H1 (cell line): Measurements from ENCODE around the gene MYL7. TPM values are rescaled to one million over a fixed set of nuclear protein-coding genes. Genes with fewer than 3 reads are reported as not detected.

Source experiments
- CTCF ChIA-PET: fragments of 300-600 bp; sonication (Branson Sonifier 250); formaldehyde crosslinking; loops from one replicate; lab custom pipeline; 2021; ENCODE audit not compliant: partially characterized antibody; lab: Charles Lee
- POLR2A ChIA-PET: fragments of 300-600 bp; sonication (Branson Sonifier 250); formaldehyde crosslinking; loops from one replicate; lab custom pipeline; 2021; ENCODE audit warnings: inconsistent platforms; ENCODE audit not compliant: partially characterized antibody; lab: Charles Lee
- DNase-seq, 2 experiments: peaks; one replicate each; pipeline versions ENCODE4 v3.0.0 to v3.0.0-alpha.2; 2010 to 2022; ENCODE audit warnings: low spot score in 2 of 2, low read depth in 1 of 2, mixed read lengths in 1 of 2
- FAIRE-seq: peaks from 2 replicates; lab custom pipeline; 2011; peaks lifted over from hg19 to GRCh38; lab: Jason Lieb, UNC
- H2AFZ ChIP-seq: 2 replicates; pipeline ENCODE4 v1.8.1; 2012; ENCODE audit warnings: low read length, inconsistent platforms
- H2AK5ac ChIP-seq: 2 replicates; pipeline ENCODE4 v1.6.1; 2013; ENCODE audit warnings: low read depth, low read length
- H2BK120ac ChIP-seq: replicated peaks from 2 replicates; pipeline ENCODE3; 2013; ENCODE audit warnings: low read depth, low read length, inconsistent platforms
- H2BK12ac ChIP-seq: 2 replicates; pipeline ENCODE4 v1.6.1; 2013; ENCODE audit warnings: low read depth, low read length
- H2BK15ac ChIP-seq: 2 replicates; pipeline ENCODE4 v1.6.1; 2013; ENCODE audit warnings: low read length
- H2BK20ac ChIP-seq: 2 replicates; pipeline ENCODE4 v1.6.1; 2013; ENCODE audit warnings: low read length
- H2BK5ac ChIP-seq: 2 replicates; pipeline ENCODE4 v1.6.1; 2013; ENCODE audit warnings: low read depth, low read length
- H3K14ac ChIP-seq: 2 replicates; pipeline ENCODE4 v1.6.1; 2013; ENCODE audit warnings: inconsistent platforms; ENCODE audit not compliant: insufficient read length
- H3K18ac ChIP-seq: 2 replicates; pipeline ENCODE4 v1.6.1; 2013; ENCODE audit warnings: low read length; ENCODE audit errors: extremely low read depth
- H3K23ac ChIP-seq: 2 replicates; pipeline ENCODE4 v1.6.1; 2013; ENCODE audit warnings: inconsistent platforms; ENCODE audit not compliant: insufficient read length
- H3K23me2 ChIP-seq: 2 replicates; pipeline ENCODE4 v1.6.1; 2013; ENCODE audit warnings: low read depth, low read length
- H3K27ac ChIP-seq: 2 replicates; pipeline ENCODE4 v1.6.1; 2011; ENCODE audit warnings: low read depth, low read length, inconsistent platforms
- H3K27me3 ChIP-seq, 4 experiments: replicated peaks in 1 of 4; 1 replicate in 1 of 4; 2 replicates in 3 of 4; pipeline versions ENCODE4 v1.6.1 to v1.8.1; 2011 to 2013; ENCODE audit warnings: low read length in 3 of 4, mild to moderate bottlenecking in 3 of 4, inconsistent platforms in 2 of 4, mixed read lengths in 2 of 4, moderate library complexity in 1 of 4; ENCODE audit not compliant: control insufficient read depth in 3 of 4, insufficient read depth in 3 of 4; ENCODE audit errors: extremely low read depth in 1 of 4
- H3K36me3 ChIP-seq, 4 experiments: 2 replicates each; pipeline versions ENCODE4 v1.6.1 to v1.8.1; 2011 to 2013; ENCODE audit warnings: mild to moderate bottlenecking in 4 of 4, low read length in 3 of 4, moderate library complexity in 2 of 4, control low read depth in 1 of 4, inconsistent platforms in 1 of 4; ENCODE audit not compliant: insufficient read depth in 4 of 4, control insufficient read depth in 2 of 4
- H3K4ac ChIP-seq: replicated peaks from 2 replicates; pipeline ENCODE3; 2013; ENCODE audit warnings: low read length, low read depth, mixed read lengths, inconsistent platforms; ENCODE audit not compliant: insufficient read length
- H3K4me1 ChIP-seq, 4 experiments: replicated peaks in 1 of 4; 1 replicate in 1 of 4; 2 replicates in 3 of 4; pipeline versions ENCODE4 v1.6.1 to v1.8.1; 2011 to 2013; ENCODE audit warnings: low read length in 3 of 4, inconsistent platforms in 2 of 4, mixed read lengths in 1 of 4; ENCODE audit not compliant: insufficient read depth in 4 of 4, control insufficient read depth in 3 of 4
- H3K4me2 ChIP-seq, 2 experiments: 2 replicates each; pipeline versions ENCODE4 v1.6.1 to v1.8.1; 2011 to 2013; ENCODE audit warnings: low read depth in 2 of 2, low read length in 2 of 2, control low read depth in 1 of 2, inconsistent platforms in 1 of 2, mild to moderate bottlenecking in 1 of 2; ENCODE audit not compliant: insufficient read depth in 1 of 2
- H3K4me3 ChIP-seq, 4 experiments: fragments of 200-600, 300-600 bp in 1 of 4; sonication (generic), shearing (Covaris generic), sonication (Bioruptor Twin) in 1 of 4; 2 replicates each; pipeline versions ENCODE4 v1.5.1 to v1.8.1; 2011 to 2016; ENCODE audit warnings: low read length in 4 of 4, low read depth in 3 of 4, control low read depth in 2 of 4, inconsistent platforms in 2 of 4, mild to moderate bottlenecking in 2 of 4, mixed read lengths in 1 of 4, moderate library complexity in 1 of 4; ENCODE audit not compliant: insufficient read depth in 2 of 4; ENCODE audit errors: extremely low read depth in 1 of 4
- H3K56ac ChIP-seq: replicated peaks from 2 replicates; pipeline ENCODE3; 2013; ENCODE audit warnings: low read depth, mild to moderate bottlenecking, mixed read lengths, low read length, inconsistent platforms; ENCODE audit not compliant: insufficient read length
- H3K79me1 ChIP-seq: 2 replicates; pipeline ENCODE4 v1.6.1; 2013; ENCODE audit warnings: low read depth, low read length, control low read depth
- H3K79me2 ChIP-seq, 2 experiments: 2 replicates each; pipeline versions ENCODE4 v1.6.1 to v1.8.1; 2012 to 2013; ENCODE audit warnings: low read length in 2 of 2, mild to moderate bottlenecking in 2 of 2, inconsistent platforms in 1 of 2; ENCODE audit not compliant: insufficient read depth in 2 of 2, control insufficient read depth in 1 of 2
- H3K9ac ChIP-seq, 4 experiments: replicated peaks in 1 of 4; 1 replicate in 1 of 4; 2 replicates in 3 of 4; pipeline versions ENCODE4 v1.6.1 to v1.8.1; 2011 to 2013; ENCODE audit warnings: low read depth in 3 of 4, low read length in 3 of 4, control low read depth in 2 of 4, mild to moderate bottlenecking in 2 of 4, moderate library complexity in 2 of 4, inconsistent platforms in 1 of 4; ENCODE audit errors: extremely low read depth in 1 of 4
- H3K9me3 ChIP-seq, 2 experiments: 2 replicates each; pipeline versions ENCODE4 v1.6.1 to v1.8.1; 2012 to 2013; ENCODE audit warnings: mild to moderate bottlenecking in 2 of 2, moderate library complexity in 2 of 2, control low read depth in 1 of 2, inconsistent platforms in 1 of 2, low read depth in 1 of 2, low read length in 1 of 2, mixed read lengths in 1 of 2; ENCODE audit not compliant: insufficient read depth in 2 of 2
- H4K20me1 ChIP-seq, 2 experiments: replicated peaks in 1 of 2; 2 replicates each; pipeline versions ENCODE3 to v1.8.1; 2011 to 2013; ENCODE audit warnings: inconsistent platforms in 2 of 2, low read length in 2 of 2, mild to moderate bottlenecking in 1 of 2; ENCODE audit not compliant: insufficient read depth in 2 of 2, control insufficient read depth in 1 of 2
- H4K5ac ChIP-seq: 2 replicates; pipeline ENCODE4 v1.6.1; 2013; ENCODE audit warnings: low read length, low read depth, mixed read lengths, inconsistent platforms; ENCODE audit not compliant: insufficient read length
- H4K8ac ChIP-seq: 2 replicates; pipeline ENCODE4 v1.8.0; 2013; ENCODE audit warnings: mild to moderate bottlenecking, moderate library complexity, low read length, inconsistent platforms; ENCODE audit not compliant: insufficient read depth; ENCODE audit errors: extremely low read depth
- H4K91ac ChIP-seq: replicated peaks from 2 replicates; pipeline ENCODE3; 2013; ENCODE audit warnings: low read length, mixed read lengths, inconsistent platforms; ENCODE audit not compliant: insufficient read length
- CHD1 ChIP-seq: IDR thresholded peaks from 2 replicates; pipeline ENCODE4 v1.6.1; 2012; ENCODE audit warnings: low read depth, low read length, improper control_type of control experiment
- CREB1 ChIP-seq: IDR thresholded peaks from 2 replicates; pipeline ENCODE4 v1.6.1; 2012; ENCODE audit warnings: inconsistent platforms
- EP300 ChIP-seq, 2 experiments: IDR thresholded peaks; 1 replicate in 1 of 2; 2 replicates in 1 of 2; pipeline ENCODE4 v1.6.1; 2011 to 2012; ENCODE audit warnings: low read depth in 2 of 2, low read length in 2 of 2, mild to moderate bottlenecking in 2 of 2, borderline replicate concordance in 1 of 2, inconsistent platforms in 1 of 2, moderate library complexity in 1 of 2
- JUN ChIP-seq: IDR thresholded peaks from 2 replicates; pipeline ENCODE4 v1.6.1; 2011; ENCODE audit warnings: low read depth, mild to moderate bottlenecking, improper control_type of control experiment, low read length
- MAFK ChIP-seq: IDR thresholded peaks from 2 replicates; pipeline ENCODE4 v1.6.1; 2012; ENCODE audit warnings: low read depth, mild to moderate bottlenecking, improper control_type of control experiment, low read length
- MAX ChIP-seq: IDR thresholded peaks from 2 replicates; pipeline ENCODE4 v1.6.1; 2012; ENCODE audit warnings: inconsistent platforms
- SIRT6 ChIP-seq: IDR thresholded peaks from one replicate; pipeline ENCODE4 v1.7.1; 2012; ENCODE audit warnings: low read length, inconsistent platforms
- TAF7 ChIP-seq: optimal IDR thresholded peaks from 2 replicates; pipeline ENCODE3; 2011; ENCODE audit warnings: low read depth, mild to moderate bottlenecking, inconsistent platforms, low read length, moderate library complexity, borderline replicate concordance
- WGBS, 2 experiments: shearing (Covaris generic) in 1 of 2; methylation state at CpG; one replicate each; pipeline versions ENCODE4 v1.1.6 to v1.1.7; 2013 to 2015; ENCODE audit warnings: low lambda C conversion rate in 2 of 2, mixed read lengths in 2 of 2, inconsistent platforms in 1 of 2, low coverage in 1 of 2, missing lambda C conversion rate in 1 of 2; ENCODE audit not compliant: insufficient replicate concordance in 2 of 2, insufficient coverage in 1 of 2, insufficient read length in 1 of 2; ENCODE audit errors: extremely low coverage in 1 of 2, missing lambda C conversion rate in 1 of 2; 5-methylcytosine and 5-hydroxymethylcytosine counted together
- polyA plus RNA-seq, 7 experiments: library from polyadenylated mRNA; depleted of rRNA in 3 of 7; stranded (reverse) in 5 of 7; unstranded in 2 of 7; fragments of >200 nt in 5 of 7; fragments of 200-250 nt in 2 of 7; gene quantifications; 1 replicate in 5 of 7; 2 replicates in 1 of 7; 4 replicates in 1 of 7; pipeline versions ENCODE4 v1.2.1 to v1.2.3, GENCODE V29; 2011 to 2013; ENCODE audit warnings: missing spikeins in 2 of 7, mixed read lengths in 2 of 7
- total RNA-seq: library from RNA; stranded (reverse); fragmentation: NEBNext Ultra II Directional; extraction: Animal tissue kit (Norgen Biotek cat#: 25700); gene quantifications from 2 replicates; pipeline ENCODE4 v1.2.1, GENCODE V29; 2021
- TF ChIP-seq, protein P1 (sequence below): IDR thresholded peaks from 2 replicates; pipeline ENCODE4 v1.6.1; 2012; ENCODE audit warnings: low read length, inconsistent platforms

MYL7 gene
- total and polyA plus RNA-seq, 2 of the 8 experiments (the other 6 are each of a cell fraction or from before 2014, with no cell fraction given) = 3.3 to 3.4 TPM

GRCh38 chr7:44147026-44147991 lies 6.2 kb upstream of the MYL7 start:
- no peak overlapping the region for H2AFZ ChIP-seq
- TF ChIP-seq CREB1 (no peak), SIRT6 (no peak), MAFK (no peak), JUN (no peak), CHD1 (no peak), EP300 (IDR thresholded peaks at IDR 0.05; ENCODE audit: borderline replicate concordance in 1 of 2, low read depth in 2 of 2, low read length in 2 of 2) (no peak), MAX (no peak), TAF7 (no peak)
- TF ChIP-seq, protein P1, sequence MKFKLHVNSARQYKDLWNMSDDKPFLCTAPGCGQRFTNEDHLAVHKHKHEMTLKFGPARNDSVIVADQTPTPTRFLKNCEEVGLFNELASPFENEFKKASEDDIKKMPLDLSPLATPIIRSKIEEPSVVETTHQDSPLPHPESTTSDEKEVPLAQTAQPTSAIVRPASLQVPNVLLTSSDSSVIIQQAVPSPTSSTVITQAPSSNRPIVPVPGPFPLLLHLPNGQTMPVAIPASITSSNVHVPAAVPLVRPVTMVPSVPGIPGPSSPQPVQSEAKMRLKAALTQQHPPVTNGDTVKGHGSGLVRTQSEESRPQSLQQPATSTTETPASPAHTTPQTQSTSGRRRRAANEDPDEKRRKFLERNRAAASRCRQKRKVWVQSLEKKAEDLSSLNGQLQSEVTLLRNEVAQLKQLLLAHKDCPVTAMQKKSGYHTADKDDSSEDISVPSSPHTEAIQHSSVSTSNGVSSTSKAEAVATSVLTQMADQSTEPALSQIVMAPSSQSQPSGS = no peak

More at GRCh38 chr7:44147026-44147991, 6.2 kb upstream of the MYL7 start:
- no peak overlapping the region for H3K23ac ChIP-seq
- H4K91ac ChIP-seq = peak overlapping the region; percentile 70
- no peaks in the 10 kb centered on the region for H3K79me1 ChIP-seq
- CTCF ChIA-PET = interaction anchor here (0.5 to 3.1 kb wide), 19 partner anchors 9 to 131 kb away, joined by 3 to 21 read pairs (median 4); no protein-coding TSS in a partner anchor
- H4K8ac ChIP-seq = no peak overlapping the region
- H2BK5ac ChIP-seq = no peak overlapping the region
- no peak overlapping the region for H3K27ac ChIP-seq
- POLR2A ChIA-PET = interaction anchor here (0.5 to 1.8 kb wide), 10 partner anchors 9 to 781 kb away, joined by 3 to 10 read pairs (median 4); partner anchors contain the start of gene POLD2
- H2BK12ac ChIP-seq = no peak overlapping the region; the same call in 1 of the 2 replicates
- 87% methylated on average over 33 of the region's 33 CpGs; no CpG with 5 or more reads in 1 of the 2 experiments for WGBS, 2 experiments
- no peak for DNase-seq
- H3K4ac ChIP-seq = no peak overlapping the region
- no peak overlapping the region for H2BK120ac ChIP-seq
- H3K4me3 ChIP-seq = no peak overlapping the region
- no peak overlapping the region for H2AK5ac ChIP-seq
- H3K9me3 ChIP-seq = no peaks in the 10 kb centered on the region
- H3K14ac ChIP-seq = no peak overlapping the region
- H3K18ac ChIP-seq = no peak overlapping the region
- H2BK20ac ChIP-seq = no peak overlapping the region
- no peak for FAIRE-seq
- no peaks in the 10 kb centered on the region for H4K20me1 ChIP-seq
- H3K79me2 ChIP-seq = no peaks in the 10 kb centered on the region
- H3K23me2 ChIP-seq = peaks cover 8% of the 10 kb centered on the region; the same call in 1 of the 2 replicates
- no peak overlapping the region for H3K9ac ChIP-seq
- H3K4me1 ChIP-seq = peaks cover 0 to 20% (median 8%) of the 10 kb centered on the region in 4 experiments; a peak in 4 of 7 replicates
- H3K27me3 ChIP-seq = peaks cover 13 to 27% (median 22%) of the 10 kb centered on the region in 4 experiments
- H2BK15ac ChIP-seq = no peak overlapping the region
- H3K4me2 ChIP-seq = peak overlapping the region in 1 of 2 experiments; percentile 67; a peak in 2 of 4 replicates
- no peak overlapping the region for H4K5ac ChIP-seq
- no peak overlapping the region for H3K56ac ChIP-seq
- no peaks in the 10 kb centered on the region for H3K36me3 ChIP-seq
